ENCODE data around the gene NFKBIB.
"Not testable (repeated sequence)": the region's sequence is repeated elsewhere in the genome, so short reads cannot be mapped to it uniquely, and the experiment has no call there.

The NFKBIB gene

GRCh38 chr19:38867171-38867780 is 32.5 kb upstream of the NFKBIB start:
- H3K27me3 Mint-ChIP-seq, result peaks cover 3% of the 10 kb centered on the region
- H3K9me3 Mint-ChIP-seq, result no peaks in the 10 kb centered on the region
- no peak overlapping the region for H3K27ac Mint-ChIP-seq
- H3K4me3 Mint-ChIP-seq, result no peak overlapping the region
- intact Hi-C loops (cut with micrococcal nuclease), result no loop called here
- H3K36me3 Mint-ChIP-seq (ENCODE audit: low read depth), result peaks cover 5% of the 10 kb centered on the region
- H3K4me1 Mint-ChIP-seq (ENCODE audit: low read depth), result peaks cover 56% of the 10 kb centered on the region

DNA sequence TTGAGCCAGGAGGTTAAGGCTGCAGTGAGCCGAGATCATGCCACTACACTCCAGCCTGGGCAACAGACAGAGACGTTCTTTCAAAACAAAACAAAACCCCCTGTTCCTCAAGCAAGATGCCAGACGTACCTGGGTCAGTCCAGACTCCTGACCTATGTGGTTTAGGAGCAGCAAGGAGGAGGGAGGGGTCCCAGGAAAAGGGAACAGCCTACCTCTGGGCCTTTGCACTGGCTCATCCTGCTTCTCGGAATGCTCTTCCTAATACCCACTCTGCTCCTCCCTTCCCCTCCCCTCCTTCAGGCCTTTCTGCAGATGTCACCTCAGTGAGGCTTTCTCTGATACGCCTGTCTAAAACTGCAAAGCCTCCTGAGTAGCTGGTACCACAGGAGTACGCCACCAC is 31.2 kb upstream of the NFKBIB start:
- Mint-ChIP-seq H3K4me1 (ENCODE audit: low read depth) (peaks cover 45% of the 10 kb centered on the region), H3K27ac (no peak overlapping the region), H3K36me3 (ENCODE audit: low read depth) (peaks cover 5% of the 10 kb centered on the region), H3K27me3 (peaks cover 1% of the 10 kb centered on the region), H3K9me3 (no peaks in the 10 kb centered on the region), H3K4me3 (no peak overlapping the region)
- intact Hi-C loops (cut with micrococcal nuclease), result no loop called here

DNA sequence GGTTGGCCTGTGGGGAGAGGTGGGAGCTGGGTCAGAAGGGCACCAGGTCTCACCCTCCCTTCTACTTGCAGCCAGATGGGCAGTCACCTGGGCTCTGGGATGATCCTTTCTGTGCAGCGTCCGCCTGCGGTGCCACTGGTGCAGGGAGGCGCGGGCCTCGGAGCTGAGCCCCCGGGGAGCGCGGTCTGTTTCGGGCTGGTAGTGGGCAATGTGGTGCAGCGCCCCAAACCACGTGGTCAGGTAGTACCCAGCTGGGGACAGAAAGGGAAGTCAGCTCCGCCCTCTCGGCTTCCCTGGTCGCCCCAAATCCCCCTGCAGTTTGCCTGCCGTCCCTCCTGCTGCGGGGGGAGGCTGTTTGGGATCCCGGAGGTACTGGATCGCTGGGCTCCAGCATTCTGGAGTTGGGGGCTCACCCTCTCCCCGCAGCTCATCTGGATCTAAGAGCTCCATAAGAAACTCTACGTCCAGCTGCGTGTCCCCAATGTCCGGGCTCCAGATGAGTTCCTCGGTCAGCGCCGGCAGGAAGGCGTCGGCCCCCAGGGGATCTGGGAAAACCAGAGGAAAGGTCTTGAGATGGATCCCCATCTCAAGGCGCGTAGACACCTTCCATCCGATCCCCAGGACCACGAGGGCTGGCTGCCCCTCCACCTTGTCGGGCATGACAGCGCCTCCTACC is 30.5 kb upstream of the NFKBIB start:
- peaks cover 42% of the 10 kb centered on the region for H3K4me1 Mint-ChIP-seq (ENCODE audit: low read depth)
- H3K9me3 Mint-ChIP-seq, result no peaks in the 10 kb centered on the region
- intact Hi-C loops (cut with micrococcal nuclease), result loop anchor here (1.0 kb wide), 1 partner anchor 17 kb away; no protein-coding TSS in a partner anchor
- peak overlapping the region; percentile 78 for H3K27ac Mint-ChIP-seq
- peaks cover 5% of the 10 kb centered on the region for H3K36me3 Mint-ChIP-seq (ENCODE audit: low read depth)
- H3K4me3 Mint-ChIP-seq, result peak overlapping the region; percentile 88
- H3K27me3 Mint-ChIP-seq, result peaks cover 1% of the 10 kb centered on the region

DNA sequence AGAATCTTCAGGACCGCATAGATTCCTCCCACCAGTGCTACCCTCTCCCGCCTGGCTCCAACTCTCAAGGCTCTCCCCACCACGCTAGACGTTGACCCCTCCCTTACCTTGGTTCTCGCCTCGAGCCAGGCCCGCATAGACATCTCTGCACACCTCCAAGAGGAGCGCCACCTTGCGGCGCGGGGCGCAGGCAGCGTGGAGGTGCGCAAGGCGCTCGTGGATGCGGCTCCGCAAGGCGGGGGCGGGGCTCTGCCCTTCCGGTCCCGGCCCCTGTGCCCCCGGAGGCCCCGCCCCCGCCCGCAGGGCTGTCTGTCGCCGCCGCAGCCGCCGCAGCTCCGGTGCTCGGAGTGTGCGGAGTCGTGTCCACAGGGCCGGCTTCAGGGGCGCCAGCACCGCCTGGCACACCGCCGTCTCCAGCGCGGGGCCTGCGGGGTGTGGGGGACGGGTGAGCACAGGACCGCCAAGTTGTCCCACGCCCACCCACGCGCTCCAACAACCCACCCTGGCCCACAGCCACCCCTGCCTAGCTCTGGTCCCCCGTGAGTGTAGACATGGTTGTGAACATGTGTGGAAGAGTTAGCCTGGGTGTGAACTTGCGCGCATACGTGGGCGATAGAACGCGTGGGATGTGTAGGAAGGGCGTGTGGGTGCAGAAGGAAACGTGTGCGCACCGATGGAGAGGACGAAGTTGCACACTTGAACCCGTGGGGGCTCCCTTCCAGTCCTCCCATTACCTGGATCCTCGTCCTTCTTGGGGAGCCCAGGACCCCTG is 29.7 kb upstream of the NFKBIB start:
- H3K27ac Mint-ChIP-seq, result peak overlapping the region; percentile 78
- peaks cover 5% of the 10 kb centered on the region for H3K36me3 Mint-ChIP-seq (ENCODE audit: low read depth)
- H3K27me3 Mint-ChIP-seq, result peaks cover 1% of the 10 kb centered on the region
- peaks cover 35% of the 10 kb centered on the region for H3K4me1 Mint-ChIP-seq (ENCODE audit: low read depth)
- peak overlapping the region; percentile 88 for H3K4me3 Mint-ChIP-seq
- intact Hi-C loops (cut with micrococcal nuclease), result loop anchor here (1.0 kb wide), 1 partner anchor 18 kb away; no protein-coding TSS in a partner anchor
- no peaks in the 10 kb centered on the region for H3K9me3 Mint-ChIP-seq

DNA sequence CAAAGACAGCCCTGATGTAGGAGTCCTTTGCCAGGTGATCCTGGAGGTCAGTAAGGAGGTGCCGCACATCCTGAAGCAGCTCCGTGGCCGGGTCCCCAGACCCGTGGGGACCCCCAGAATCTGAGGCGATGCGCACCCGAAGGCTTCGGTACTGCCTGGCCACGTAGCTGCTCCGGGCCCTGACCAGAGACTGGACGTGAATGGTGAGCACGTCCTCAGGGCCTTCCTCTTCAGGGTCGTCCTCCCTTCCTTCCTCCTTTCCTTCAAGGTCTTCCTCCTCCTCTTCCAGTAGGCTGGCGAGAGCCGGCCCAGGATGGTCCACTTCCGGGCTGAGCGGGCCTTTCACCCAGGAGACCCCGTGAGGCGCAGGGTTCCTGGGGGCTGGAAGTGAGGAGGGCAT is 29.2 kb upstream of the NFKBIB start:
- intact Hi-C loops (cut with micrococcal nuclease), result no loop called here
- Mint-ChIP-seq H3K36me3 (ENCODE audit: low read depth) (peaks cover 5% of the 10 kb centered on the region), H3K4me3 (peak overlapping the region; percentile 48), H3K9me3 (no peaks in the 10 kb centered on the region), H3K27me3 (peaks cover 1% of the 10 kb centered on the region), H3K4me1 (ENCODE audit: low read depth) (peaks cover 29% of the 10 kb centered on the region), H3K27ac (peak overlapping the region; percentile 78)

DNA sequence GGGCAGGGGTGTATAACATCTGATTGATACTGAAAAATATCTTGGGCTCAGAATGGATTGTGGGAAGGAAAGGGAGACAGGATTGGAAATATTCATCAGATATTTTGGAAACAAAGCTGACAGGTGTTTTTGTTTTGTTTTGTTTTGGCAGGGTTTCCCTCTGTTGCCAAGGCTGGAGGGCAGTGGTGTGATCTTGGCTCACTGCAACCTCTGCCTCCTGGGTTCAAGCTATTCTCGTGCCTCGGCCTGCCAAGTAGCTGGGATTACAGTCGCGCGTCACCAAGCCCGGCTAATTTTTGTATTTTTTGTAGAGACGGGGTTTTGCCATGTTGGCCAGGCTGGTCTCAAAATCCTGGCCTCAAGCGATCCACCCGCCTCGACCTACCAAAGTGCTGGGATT is 26.4 kb upstream of the NFKBIB start:
- H3K4me1 Mint-ChIP-seq (ENCODE audit: low read depth), result peaks cover 37% of the 10 kb centered on the region
- H3K27ac Mint-ChIP-seq; H3K4me3 Mint-ChIP-seq; H3K9me3 Mint-ChIP-seq; intact Hi-C loops (cut with micrococcal nuclease); H3K27me3 Mint-ChIP-seq; H3K36me3 Mint-ChIP-seq (ENCODE audit: low read depth): not testable (repeated sequence)

- intact Hi-C loops (cut with micrococcal nuclease), result no loop called here
- Mint-ChIP-seq H3K36me3 (ENCODE audit: low read depth) (peaks cover 24% of the 10 kb centered on the region), H3K27ac (peak overlapping the region; percentile 31), H3K27me3 (no peaks in the 10 kb centered on the region), H3K9me3 (no peaks in the 10 kb centered on the region), H3K4me3 (no peak overlapping the region), H3K4me1 (ENCODE audit: low read depth) (peaks cover 20% of the 10 kb centered on the region)
These were observed 23.9 kb upstream of the NFKBIB start for GRCh38 chr19:38875656-38876395.

- H3K4me1 Mint-ChIP-seq (ENCODE audit: low read depth), result peaks cover 19% of the 10 kb centered on the region
These were observed 21.8 kb upstream of the NFKBIB start, which contains the start of gene RINL for GRCh38 chr19:38877781-38878574. Gene RINL, minus strand, starts transcription at chr19:38878275. Its CDS starts 1,533 bp downstream, at chr19:38876742.

GRCh38 chr19:38878575-38879399 is 21.0 kb upstream of the NFKBIB start:
- peaks cover 54% of the 10 kb centered on the region for H3K36me3 Mint-ChIP-seq (ENCODE audit: low read depth)
- H3K27me3 Mint-ChIP-seq, result no peaks in the 10 kb centered on the region
- H3K27ac Mint-ChIP-seq, result peak overlapping the region; percentile 73
- no peaks in the 10 kb centered on the region for H3K9me3 Mint-ChIP-seq
- H3K4me1 Mint-ChIP-seq (ENCODE audit: low read depth), result peaks cover 19% of the 10 kb centered on the region
- intact Hi-C loops (cut with micrococcal nuclease), result no loop called here
- H3K4me3 Mint-ChIP-seq, result no peak overlapping the region

More at GRCh38 chr19:38877781-38878574, 21.8 kb upstream of the NFKBIB start, which contains the start of gene RINL:
- intact Hi-C loops (cut with micrococcal nuclease), result no loop called here
- no peaks in the 10 kb centered on the region for H3K27me3 Mint-ChIP-seq
- H3K9me3 Mint-ChIP-seq, result no peaks in the 10 kb centered on the region
- H3K4me3 Mint-ChIP-seq, result no peak within 1 kb of the TSS
- peaks cover 46% of the 10 kb centered on the region for H3K36me3 Mint-ChIP-seq (ENCODE audit: low read depth)
- H3K27ac Mint-ChIP-seq, result peak within 1 kb of the TSS; percentile 73

GRCh38 chr19:38879400-38879751 is 20.4 kb upstream of the NFKBIB start:
- intact Hi-C loops (cut with micrococcal nuclease), result no loop called here
- Mint-ChIP-seq H3K4me1 (ENCODE audit: low read depth) (peaks cover 19% of the 10 kb centered on the region), H3K27ac (no peak overlapping the region)

DNA sequence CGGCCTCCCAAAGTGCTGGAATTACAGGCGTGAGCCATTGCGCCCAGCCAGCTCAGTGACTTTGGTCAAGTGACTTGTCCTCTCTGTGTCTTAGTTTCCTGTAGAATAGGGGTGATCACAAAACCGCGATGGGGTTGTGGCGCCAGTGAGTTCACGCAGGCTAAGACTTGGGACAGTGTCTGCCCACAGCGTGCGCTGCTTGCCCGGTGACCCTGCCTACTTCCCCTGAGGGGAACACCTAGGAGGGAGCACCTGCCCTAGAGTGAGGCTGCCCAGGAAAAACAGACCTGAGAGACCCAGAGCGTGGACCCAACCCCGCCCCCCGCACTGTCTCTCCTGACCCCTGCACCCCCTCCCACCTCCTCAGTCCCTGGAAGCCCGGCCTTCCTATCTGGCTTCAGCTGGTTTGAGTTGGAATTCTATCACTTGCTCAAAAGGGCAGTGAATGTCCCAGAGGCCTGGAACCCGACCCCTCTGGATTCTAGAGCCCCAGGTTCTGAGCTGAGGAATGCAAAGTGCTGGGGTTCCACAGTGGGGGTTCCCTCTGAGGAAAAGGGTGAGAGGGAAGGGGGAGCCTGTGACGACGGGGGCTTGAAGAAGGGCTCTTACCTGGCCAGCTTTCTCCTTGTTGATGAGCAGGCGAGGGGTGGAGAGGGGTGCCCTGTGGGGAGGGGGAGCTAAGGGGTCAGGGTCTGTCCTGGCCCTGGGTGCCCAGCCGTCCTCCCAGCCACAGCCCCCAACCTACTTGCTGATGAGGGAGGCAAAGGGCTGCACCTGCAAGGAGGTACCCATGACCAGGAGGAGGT is 19.5 kb upstream of the NFKBIB start:
- intact Hi-C loops (cut with micrococcal nuclease), result no loop called here
- H3K4me1 Mint-ChIP-seq (ENCODE audit: low read depth), result peaks cover 19% of the 10 kb centered on the region
- no peak overlapping the region for H3K27ac Mint-ChIP-seq
- peaks cover 67% of the 10 kb centered on the region for H3K36me3 Mint-ChIP-seq (ENCODE audit: low read depth)
- H3K9me3 Mint-ChIP-seq, result no peaks in the 10 kb centered on the region
- no peaks in the 10 kb centered on the region for H3K27me3 Mint-ChIP-seq
- H3K4me3 Mint-ChIP-seq, result no peak overlapping the region

More at GRCh38 chr19:38879400-38879751, 20.4 kb upstream of the NFKBIB start:
- Mint-ChIP-seq H3K9me3 (no peaks in the 10 kb centered on the region), H3K4me3 (no peak overlapping the region), H3K36me3 (ENCODE audit: low read depth) (peaks cover 60% of the 10 kb centered on the region), H3K27me3 (no peaks in the 10 kb centered on the region)
